GM23338 (cell line): Measurements from ENCODE around the gene CLDN24.

Experiments used
- CREB1 ChIP-seq: fragments of 250-450 bp; sonication (Bioruptor Pico); IDR thresholded peaks from 2 replicates; pipeline ENCODE4 v1.5.0; 2020; ENCODE audit warnings: low read depth, mild to moderate bottlenecking, moderate library complexity
- EZH2 ChIP-seq: fragments of 200-600 bp; sonication (generic); IDR thresholded peaks from one replicate; pipeline ENCODE4 v1.8.0; 2017; ENCODE audit warnings: antibody characterized with exemption, mild to moderate bottlenecking, low read depth; ENCODE audit not compliant: unreplicated experiment
- EZH2phosphoT487 ChIP-seq: fragments of 200-600 bp; sonication (generic); IDR thresholded peaks from one replicate; pipeline ENCODE4 v1.8.1; 2018; ENCODE audit warnings: antibody characterized with exemption; ENCODE audit not compliant: unreplicated experiment
- POLR2AphosphoS5 ChIP-seq: IDR thresholded peaks from 2 replicates; pipeline ENCODE4 v1.6.1; 2016; ENCODE audit warnings: antibody characterized with exemption, low read depth
- ZNF114 ChIP-seq: fragments of 250-450 bp; sonication (Bioruptor Pico); IDR thresholded peaks from 2 replicates; pipeline ENCODE4 v1.5.0; 2020; ENCODE audit warnings: mild to moderate bottlenecking, moderate library complexity
- ZNF331 ChIP-seq: fragments of 250-450 bp; sonication (Bioruptor Pico); IDR thresholded peaks from 2 replicates; pipeline ENCODE4 v1.5.0; 2020; ENCODE audit warnings: low read depth, mild to moderate bottlenecking, moderate library complexity
- TF ChIP-seq, protein P1 (sequence below), 2 experiments: fragments of 200-600 bp in 1 of 2; sonication (generic) in 1 of 2; conservative IDR thresholded peaks; 2 replicates each; pipeline versions ENCODE4 v1.5.1 to v1.6.1; 2016 to 2017; ENCODE audit warnings: antibody characterized with exemption in 2 of 2, low read depth in 2 of 2, mild to moderate bottlenecking in 2 of 2, moderate library complexity in 1 of 2
- TF ChIP-seq, protein P2 (sequence below): IDR thresholded peaks from one replicate; pipeline ENCODE4 v1.6.1; 2018; ENCODE audit warnings: antibody characterized with exemption; ENCODE audit not compliant: unreplicated experiment

DNA sequence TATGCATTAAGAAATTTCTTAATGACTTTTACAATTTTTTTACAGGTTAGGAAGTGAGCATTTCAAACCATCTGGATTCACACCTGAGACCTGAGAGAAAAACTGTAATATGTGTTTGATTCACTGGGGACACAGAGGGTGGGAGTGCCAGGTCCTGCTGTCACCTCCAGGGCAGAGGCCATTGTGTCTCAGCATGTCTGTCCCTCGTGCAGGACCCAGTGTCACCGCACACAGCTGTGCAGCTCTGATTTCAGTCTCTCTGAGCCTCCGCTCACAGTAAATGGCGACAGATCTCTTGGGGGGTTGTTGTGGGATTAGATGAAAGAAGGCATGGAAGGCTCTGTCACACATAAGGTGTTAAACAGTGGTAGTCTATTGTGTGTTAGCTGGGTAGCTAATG, 23.0 kb upstream of the CLDN24 start:
- TF ChIP-seq, protein P1, sequence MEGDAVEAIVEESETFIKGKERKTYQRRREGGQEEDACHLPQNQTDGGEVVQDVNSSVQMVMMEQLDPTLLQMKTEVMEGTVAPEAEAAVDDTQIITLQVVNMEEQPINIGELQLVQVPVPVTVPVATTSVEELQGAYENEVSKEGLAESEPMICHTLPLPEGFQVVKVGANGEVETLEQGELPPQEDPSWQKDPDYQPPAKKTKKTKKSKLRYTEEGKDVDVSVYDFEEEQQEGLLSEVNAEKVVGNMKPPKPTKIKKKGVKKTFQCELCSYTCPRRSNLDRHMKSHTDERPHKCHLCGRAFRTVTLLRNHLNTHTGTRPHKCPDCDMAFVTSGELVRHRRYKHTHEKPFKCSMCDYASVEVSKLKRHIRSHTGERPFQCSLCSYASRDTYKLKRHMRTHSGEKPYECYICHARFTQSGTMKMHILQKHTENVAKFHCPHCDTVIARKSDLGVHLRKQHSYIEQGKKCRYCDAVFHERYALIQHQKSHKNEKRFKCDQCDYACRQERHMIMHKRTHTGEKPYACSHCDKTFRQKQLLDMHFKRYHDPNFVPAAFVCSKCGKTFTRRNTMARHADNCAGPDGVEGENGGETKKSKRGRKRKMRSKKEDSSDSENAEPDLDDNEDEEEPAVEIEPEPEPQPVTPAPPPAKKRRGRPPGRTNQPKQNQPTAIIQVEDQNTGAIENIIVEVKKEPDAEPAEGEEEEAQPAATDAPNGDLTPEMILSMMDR (conservative IDR thresholded peaks at IDR 0.05; ENCODE audit: low read depth in 2 of 2) = no peak
- TF ChIP-seq ZNF331 (CRISPR knock-in tag) (no peak), POLR2AphosphoS5 (no peak), ZNF114 (CRISPR knock-in tag) (no peak), EZH2phosphoT487 (no peak), EZH2 (no peak), CREB1 (no peak)
- TF ChIP-seq, protein P2, sequence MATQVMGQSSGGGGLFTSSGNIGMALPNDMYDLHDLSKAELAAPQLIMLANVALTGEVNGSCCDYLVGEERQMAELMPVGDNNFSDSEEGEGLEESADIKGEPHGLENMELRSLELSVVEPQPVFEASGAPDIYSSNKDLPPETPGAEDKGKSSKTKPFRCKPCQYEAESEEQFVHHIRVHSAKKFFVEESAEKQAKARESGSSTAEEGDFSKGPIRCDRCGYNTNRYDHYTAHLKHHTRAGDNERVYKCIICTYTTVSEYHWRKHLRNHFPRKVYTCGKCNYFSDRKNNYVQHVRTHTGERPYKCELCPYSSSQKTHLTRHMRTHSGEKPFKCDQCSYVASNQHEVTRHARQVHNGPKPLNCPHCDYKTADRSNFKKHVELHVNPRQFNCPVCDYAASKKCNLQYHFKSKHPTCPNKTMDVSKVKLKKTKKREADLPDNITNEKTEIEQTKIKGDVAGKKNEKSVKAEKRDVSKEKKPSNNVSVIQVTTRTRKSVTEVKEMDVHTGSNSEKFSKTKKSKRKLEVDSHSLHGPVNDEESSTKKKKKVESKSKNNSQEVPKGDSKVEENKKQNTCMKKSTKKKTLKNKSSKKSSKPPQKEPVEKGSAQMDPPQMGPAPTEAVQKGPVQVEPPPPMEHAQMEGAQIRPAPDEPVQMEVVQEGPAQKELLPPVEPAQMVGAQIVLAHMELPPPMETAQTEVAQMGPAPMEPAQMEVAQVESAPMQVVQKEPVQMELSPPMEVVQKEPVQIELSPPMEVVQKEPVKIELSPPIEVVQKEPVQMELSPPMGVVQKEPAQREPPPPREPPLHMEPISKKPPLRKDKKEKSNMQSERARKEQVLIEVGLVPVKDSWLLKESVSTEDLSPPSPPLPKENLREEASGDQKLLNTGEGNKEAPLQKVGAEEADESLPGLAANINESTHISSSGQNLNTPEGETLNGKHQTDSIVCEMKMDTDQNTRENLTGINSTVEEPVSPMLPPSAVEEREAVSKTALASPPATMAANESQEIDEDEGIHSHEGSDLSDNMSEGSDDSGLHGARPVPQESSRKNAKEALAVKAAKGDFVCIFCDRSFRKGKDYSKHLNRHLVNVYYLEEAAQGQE = no peak
